HEK293 (cell line): ENCODE results near the gene MECR.

ENCODE experiments used
- BCL11A ChIP-seq: fragments of 450-650 bp; formaldehyde crosslinking; IDR thresholded peaks from 2 replicates; pipeline ENCODE4 v1.5.1; 2016; ENCODE audit warnings: low read depth, missing biosample characterization, missing genetic modification characterization
- CTCF ChIP-seq: fragments of 450-650 bp; formaldehyde crosslinking; IDR thresholded peaks from 2 replicates; pipeline ENCODE4 v1.5.1; 2016; ENCODE audit warnings: missing biosample characterization, missing genetic modification characterization
- MEIS1 ChIP-seq: sonication (generic); formaldehyde crosslinking; IDR thresholded peaks from 2 replicates; pipeline ENCODE4 v1.8.1; 2022; ENCODE audit warnings: missing genetic modification reagents, mild to moderate bottlenecking, borderline replicate concordance
- PBX3 ChIP-seq: sonication (generic); formaldehyde crosslinking; IDR thresholded peaks from 2 replicates; pipeline ENCODE4 v1.8.1; 2022; ENCODE audit warnings: mild to moderate bottlenecking, moderate library complexity, missing genetic modification reagents
- PRDM10 ChIP-seq: fragments of 450-650 bp; formaldehyde crosslinking; IDR thresholded peaks from 2 replicates; pipeline ENCODE4 v1.5.1; 2016; ENCODE audit warnings: missing biosample characterization, missing genetic modification characterization
- SP2 ChIP-seq: fragments of 450-650 bp; formaldehyde crosslinking; IDR thresholded peaks from 2 replicates; pipeline ENCODE4 v1.5.1; 2016; ENCODE audit warnings: missing biosample characterization, missing genetic modification characterization
- YY1 ChIP-seq: fragments of 450-650 bp; formaldehyde crosslinking; IDR thresholded peaks from 2 replicates; pipeline ENCODE4 v1.5.1; 2018; ENCODE audit warnings: missing biosample characterization, missing genetic modification characterization
- ZBTB21 ChIP-seq: fragments of 450-650 bp; formaldehyde crosslinking; IDR thresholded peaks from 2 replicates; pipeline ENCODE4 v1.5.1; 2017; ENCODE audit warnings: missing biosample characterization, missing genetic modification characterization
- ZNF292 ChIP-seq: fragments of 450-650 bp; formaldehyde crosslinking; IDR thresholded peaks from 2 replicates; pipeline ENCODE4 v1.5.1; 2016; ENCODE audit warnings: low read depth, missing biosample characterization, missing genetic modification characterization, borderline replicate concordance
- ZNF423 ChIP-seq: fragments of 450-650 bp; formaldehyde crosslinking; IDR thresholded peaks from 2 replicates; pipeline ENCODE4 v1.5.1; 2016; ENCODE audit warnings: missing biosample characterization, missing genetic modification characterization

GRCh38 chr1:29260531-29260930 lies 29.8 kb upstream of the MECR start:
- TF ChIP-seq MEIS1 (CRISPR knock-in tag): no peak
- no peak for TF ChIP-seq ZNF423 (tag by site-specific recombination)
- no peak for TF ChIP-seq YY1
- TF ChIP-seq PRDM10 (tag by site-specific recombination): no peak
- TF ChIP-seq ZBTB21: no peak
- TF ChIP-seq SP2 (tag by site-specific recombination): no peak
- no peak for TF ChIP-seq CTCF (tag by site-specific recombination)
- TF ChIP-seq PBX3 (CRISPR knock-in tag): no peak
- TF ChIP-seq BCL11A (tag by site-specific recombination): no peak
- no peak for TF ChIP-seq ZNF292 (tag by site-specific recombination)
